ENCODE measurements around the gene FAM118A.

The FAM118A gene

DNA sequence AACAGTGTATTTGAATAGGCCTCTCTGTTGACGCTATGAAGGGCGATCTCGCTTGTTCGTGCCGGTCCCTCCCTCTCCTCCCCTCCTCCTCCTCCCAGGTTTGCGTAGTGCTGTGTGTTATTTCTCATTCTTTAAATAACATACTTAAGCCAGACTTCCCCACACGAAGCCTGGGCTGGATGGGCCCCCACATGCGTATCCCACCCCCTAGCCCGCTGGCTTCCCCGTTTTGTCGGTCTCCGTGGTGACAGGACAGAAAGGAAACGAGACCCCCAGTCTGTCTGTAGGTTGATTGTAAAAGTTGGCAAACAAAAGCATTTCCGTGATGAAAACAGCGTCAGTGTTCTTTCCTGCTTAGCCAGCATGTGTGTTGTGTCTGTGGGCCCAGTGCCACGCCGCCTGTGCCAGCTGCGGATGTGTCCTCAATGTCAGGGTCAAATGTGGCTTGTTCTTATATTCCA lies 27.3 kb downstream of the FAM118A start:
- DNase-seq (ENCODE audit: low read depth) = no peak
- H3K4me3 ChIP-seq (ENCODE audit: control insufficient read depth, low read depth, low read length) = no peak overlapping the region
- TF ChIP-seq, protein P1, sequence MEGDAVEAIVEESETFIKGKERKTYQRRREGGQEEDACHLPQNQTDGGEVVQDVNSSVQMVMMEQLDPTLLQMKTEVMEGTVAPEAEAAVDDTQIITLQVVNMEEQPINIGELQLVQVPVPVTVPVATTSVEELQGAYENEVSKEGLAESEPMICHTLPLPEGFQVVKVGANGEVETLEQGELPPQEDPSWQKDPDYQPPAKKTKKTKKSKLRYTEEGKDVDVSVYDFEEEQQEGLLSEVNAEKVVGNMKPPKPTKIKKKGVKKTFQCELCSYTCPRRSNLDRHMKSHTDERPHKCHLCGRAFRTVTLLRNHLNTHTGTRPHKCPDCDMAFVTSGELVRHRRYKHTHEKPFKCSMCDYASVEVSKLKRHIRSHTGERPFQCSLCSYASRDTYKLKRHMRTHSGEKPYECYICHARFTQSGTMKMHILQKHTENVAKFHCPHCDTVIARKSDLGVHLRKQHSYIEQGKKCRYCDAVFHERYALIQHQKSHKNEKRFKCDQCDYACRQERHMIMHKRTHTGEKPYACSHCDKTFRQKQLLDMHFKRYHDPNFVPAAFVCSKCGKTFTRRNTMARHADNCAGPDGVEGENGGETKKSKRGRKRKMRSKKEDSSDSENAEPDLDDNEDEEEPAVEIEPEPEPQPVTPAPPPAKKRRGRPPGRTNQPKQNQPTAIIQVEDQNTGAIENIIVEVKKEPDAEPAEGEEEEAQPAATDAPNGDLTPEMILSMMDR (conservative IDR thresholded peaks at IDR 0.05; ENCODE audit: control insufficient read depth, insufficient read depth, low read depth, low read length) = no peak

DNA sequence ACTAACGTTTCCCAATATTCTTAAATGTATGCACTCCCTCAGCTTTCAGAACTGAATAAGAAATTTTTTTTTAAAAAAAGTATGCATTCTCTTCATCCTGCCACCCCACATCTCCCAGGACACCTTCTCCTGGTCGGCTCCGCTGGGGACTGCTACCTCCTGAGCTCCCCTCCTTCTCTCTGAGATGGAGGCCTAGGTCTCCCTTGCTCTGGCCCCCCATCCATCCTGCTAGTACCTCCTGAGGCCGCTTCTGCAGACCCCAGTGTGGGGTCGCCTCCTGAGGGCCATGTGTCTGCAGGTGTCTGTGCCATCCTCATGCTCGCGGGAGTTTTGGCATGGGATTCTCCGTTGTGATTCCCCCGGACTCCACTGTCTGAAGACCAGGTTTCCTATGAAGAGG lies 27.8 kb downstream of the FAM118A start:
- no peak overlapping the region for H3K4me3 ChIP-seq (ENCODE audit: control insufficient read depth, low read depth, low read length)
- TF ChIP-seq, protein P1 (conservative IDR thresholded peaks at IDR 0.05; ENCODE audit: control insufficient read depth, insufficient read depth, low read depth, low read length) = no peak
- no peak for DNase-seq (ENCODE audit: low read depth)

DNA sequence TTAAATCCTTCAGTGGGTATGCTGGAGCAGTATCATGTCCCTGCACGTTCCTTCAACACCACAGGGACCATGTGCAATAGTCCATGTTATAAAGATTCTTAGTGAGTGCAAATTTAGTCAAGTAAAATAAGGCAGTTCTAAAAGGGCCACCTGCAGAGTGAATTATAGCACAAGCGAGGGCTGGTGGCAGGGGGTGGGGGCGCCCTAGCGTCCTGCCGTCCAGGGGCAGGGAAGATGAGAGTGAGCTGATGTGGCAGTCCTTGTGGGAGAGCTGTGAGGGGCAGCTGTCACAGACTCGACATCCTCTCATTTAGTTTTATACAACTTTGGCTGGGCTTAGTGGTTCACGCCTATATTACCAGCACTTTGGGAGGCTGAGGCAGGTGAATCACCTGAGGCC lies 29.1 kb downstream of the FAM118A start:
- TF ChIP-seq, protein P1 (conservative IDR thresholded peaks at IDR 0.05; ENCODE audit: control insufficient read depth, insufficient read depth, low read depth, low read length) = no peak
- DNase-seq (ENCODE audit: low read depth) = no peak
- no peak overlapping the region for H3K4me3 ChIP-seq (ENCODE audit: control insufficient read depth, low read depth, low read length)

DNA sequence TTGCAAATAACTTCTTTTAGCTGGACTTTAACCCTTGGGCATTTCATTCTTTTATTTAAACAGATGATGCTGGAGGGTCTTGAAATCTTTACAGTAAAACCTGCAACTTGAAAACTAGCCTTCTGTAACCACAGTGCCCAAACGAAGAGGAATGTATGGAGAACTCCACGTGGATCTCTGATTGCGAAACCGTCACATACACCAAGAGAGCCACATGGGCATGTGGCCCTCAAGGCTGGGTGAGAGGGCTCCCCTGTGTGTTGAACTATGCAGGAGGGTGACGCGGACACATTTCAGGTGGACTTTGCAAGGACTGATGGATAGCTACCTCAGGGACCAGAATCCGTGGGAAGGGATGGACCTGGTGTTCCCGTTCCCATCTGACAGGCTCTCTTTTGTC lies 30.6 kb downstream of the FAM118A start:
- H3K4me3 ChIP-seq (ENCODE audit: control insufficient read depth, low read depth, low read length) = no peak overlapping the region
- no peak for DNase-seq (ENCODE audit: low read depth)
- TF ChIP-seq, protein P1 (conservative IDR thresholded peaks at IDR 0.05; ENCODE audit: control insufficient read depth, insufficient read depth, low read depth, low read length) = no peak

DNA sequence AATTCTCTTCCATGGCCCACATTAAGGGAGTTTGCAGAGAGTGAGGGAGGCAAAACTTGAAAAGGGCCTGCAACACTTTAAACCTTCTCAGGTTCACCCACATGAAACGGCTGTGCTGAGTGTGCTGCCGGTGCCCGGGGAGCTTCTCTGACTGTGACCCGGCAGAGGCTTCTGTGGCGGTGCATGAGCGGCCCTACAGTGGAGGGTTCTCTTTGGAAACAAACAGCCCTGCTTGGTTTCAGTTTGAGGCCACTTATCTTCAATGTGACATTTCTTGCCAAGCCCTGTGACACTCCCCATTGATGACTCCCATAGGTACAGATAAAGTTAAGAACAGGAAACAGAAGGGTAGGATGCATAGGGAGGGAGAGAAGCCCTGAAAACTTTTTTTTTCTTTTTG lies 31.8 kb downstream of the FAM118A start:
- TF ChIP-seq, protein P1 (conservative IDR thresholded peaks at IDR 0.05; ENCODE audit: control insufficient read depth, insufficient read depth, low read depth, low read length) = no peak
- no peak overlapping the region for H3K4me3 ChIP-seq (ENCODE audit: control insufficient read depth, low read depth, low read length)
- no peak for DNase-seq (ENCODE audit: low read depth)

DNA sequence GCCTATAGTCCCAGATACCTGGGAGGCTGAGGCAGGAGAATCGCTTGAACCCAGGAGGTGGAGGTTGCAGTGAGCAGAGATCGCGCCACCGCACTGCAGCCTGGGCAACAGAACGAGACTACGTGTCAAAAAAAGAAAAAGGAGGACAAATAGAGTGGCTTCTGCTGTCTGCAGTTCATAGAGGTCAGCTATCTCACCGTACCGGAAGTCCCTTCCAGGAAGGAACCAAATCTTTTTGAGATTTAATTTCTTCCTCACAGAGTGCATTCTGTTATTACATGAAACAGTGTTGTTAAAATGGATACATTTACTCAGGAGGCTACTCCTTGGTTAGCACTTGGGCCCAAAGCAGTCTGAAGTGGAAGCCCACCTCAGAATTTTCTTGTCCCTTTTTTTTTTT lies 33.4 kb downstream of the FAM118A start:
- no peak overlapping the region for H3K4me3 ChIP-seq (ENCODE audit: control insufficient read depth, low read depth, low read length)
- TF ChIP-seq, protein P1 (conservative IDR thresholded peaks at IDR 0.05; ENCODE audit: control insufficient read depth, insufficient read depth, low read depth, low read length) = no peak
- no peak for DNase-seq (ENCODE audit: low read depth)

DNA sequence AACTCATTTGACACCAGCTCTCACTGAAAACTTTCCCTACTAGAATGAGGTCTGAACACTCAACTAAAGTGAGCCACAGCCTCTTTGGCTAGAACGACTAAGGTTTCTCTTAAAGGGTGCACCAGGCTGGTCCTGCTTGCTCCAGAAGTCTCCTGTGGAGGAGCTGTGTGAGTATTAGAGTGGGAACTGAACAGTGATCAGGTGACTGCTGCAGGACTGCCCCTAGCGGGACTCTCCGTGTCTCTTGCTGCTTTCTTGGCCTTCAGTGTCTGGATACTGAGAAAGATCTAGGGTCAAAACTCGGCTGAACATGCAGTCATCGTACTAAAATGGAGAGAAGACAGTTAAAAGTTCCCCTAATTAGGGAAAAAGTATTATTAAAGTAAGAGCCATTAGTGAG lies 34.6 kb downstream of the FAM118A start:
- TF ChIP-seq, protein P1 (conservative IDR thresholded peaks at IDR 0.05; ENCODE audit: control insufficient read depth, insufficient read depth, low read depth, low read length) = peak; percentile 14
- DNase-seq (ENCODE audit: low read depth) = peak; percentile 33
- H3K4me3 ChIP-seq (ENCODE audit: control insufficient read depth, low read depth, low read length) = no peak overlapping the region
